ENCODE results near the gene PTN. TPM values are rescaled to one million over a fixed set of nuclear protein-coding genes. Genes with fewer than 3 reads are reported as not detected.
"Not testable (repeated sequence)": the region's sequence is repeated elsewhere in the genome, so short reads cannot be mapped to it uniquely, and the experiment has no call there.

The PTN gene
- total RNA-seq, 2 experiments from 2014 or later = not detected

- ChIA-PET POLR2A (no interaction called here), CTCF (no interaction called here)
- Mint-ChIP-seq H3K27me3 (no peaks in the 10 kb centered on the region), H3K9me3 (peaks cover 4% of the 10 kb centered on the region), H3K4me1 (ENCODE audit: low read depth) (no peaks in the 10 kb centered on the region), H3K27ac (no peak overlapping the region), H3K4me3 (no peak overlapping the region), H3K36me3 (ENCODE audit: low read depth) (no peaks in the 10 kb centered on the region)
- no peak for TF ChIP-seq CTCF (IDR thresholded peaks at IDR 0.05)
- intact Hi-C loops (cut with micrococcal nuclease) = no loop called here
- DNase-seq (no peak), ATAC-seq (no peak)
Measured at GRCh38 chr7:137272249-137272648, 71.3 kb downstream of the PTN start.

- ATAC-seq (no peak), DNase-seq (no peak)
- no peak for TF ChIP-seq CTCF (IDR thresholded peaks at IDR 0.05)
- intact Hi-C loops (cut with micrococcal nuclease) = no loop called here
- CTCF ChIA-PET = no interaction called here
- no peaks in the 10 kb centered on the region for H3K36me3 Mint-ChIP-seq (ENCODE audit: low read depth)
- H3K27me3 Mint-ChIP-seq = no peaks in the 10 kb centered on the region
- POLR2A ChIA-PET = no interaction called here
- no peak overlapping the region for H3K27ac Mint-ChIP-seq
- no peak overlapping the region for H3K4me3 Mint-ChIP-seq
- peaks cover 3% of the 10 kb centered on the region for H3K9me3 Mint-ChIP-seq
- H3K4me1 Mint-ChIP-seq (ENCODE audit: low read depth) = no peaks in the 10 kb centered on the region
Measured at GRCh38 chr7:137269240-137269639, 74.3 kb downstream of the PTN start.

GRCh38 chr7:137268001-137268865, 75.3 kb downstream of the PTN start:
- POLR2A ChIA-PET; DNase-seq; H3K27ac Mint-ChIP-seq; intact Hi-C loops (cut with micrococcal nuclease); H3K4me3 Mint-ChIP-seq; CTCF ChIA-PET; H3K36me3 Mint-ChIP-seq (ENCODE audit: low read depth); H3K9me3 Mint-ChIP-seq; H3K27me3 Mint-ChIP-seq; H3K4me1 Mint-ChIP-seq (ENCODE audit: low read depth); ATAC-seq: not testable (repeated sequence)

GRCh38 chr7:137266764-137267163, 76.8 kb downstream of the PTN start:
- Mint-ChIP-seq H3K9me3 (peaks cover 5% of the 10 kb centered on the region), H3K36me3 (ENCODE audit: low read depth) (no peaks in the 10 kb centered on the region), H3K27ac (no peak overlapping the region), H3K4me1 (ENCODE audit: low read depth) (no peaks in the 10 kb centered on the region), H3K27me3 (no peaks in the 10 kb centered on the region), H3K4me3 (no peak overlapping the region)
- ChIA-PET POLR2A (no interaction called here), CTCF (no interaction called here)
- no peak for DNase-seq
- no peak for ATAC-seq
- intact Hi-C loops (cut with micrococcal nuclease) = no loop called here
- no peak for TF ChIP-seq CTCF (IDR thresholded peaks at IDR 0.05)

GRCh38 chr7:137265480-137265879, 78.1 kb downstream of the PTN start:
- H3K36me3 Mint-ChIP-seq (ENCODE audit: low read depth); H3K27me3 Mint-ChIP-seq; DNase-seq; H3K4me1 Mint-ChIP-seq (ENCODE audit: low read depth); H3K9me3 Mint-ChIP-seq; ATAC-seq; CTCF ChIA-PET; H3K27ac Mint-ChIP-seq; intact Hi-C loops (cut with micrococcal nuclease); H3K4me3 Mint-ChIP-seq: not testable (repeated sequence)
- POLR2A ChIA-PET = interaction anchor here (0.6 kb wide), 1 partner anchor 55 kb away, joined by 5 read pairs; no protein-coding TSS in a partner anchor

GRCh38 chr7:137262599-137262998, 80.9 kb downstream of the PTN start:
- Mint-ChIP-seq H3K4me3 (no peak overlapping the region), H3K36me3 (ENCODE audit: low read depth) (no peaks in the 10 kb centered on the region), H3K27ac (no peak overlapping the region), H3K27me3 (no peaks in the 10 kb centered on the region), H3K9me3 (peaks cover 4% of the 10 kb centered on the region), H3K4me1 (ENCODE audit: low read depth) (no peaks in the 10 kb centered on the region)
- ChIA-PET POLR2A (no interaction called here), CTCF (no interaction called here)
- TF ChIP-seq CTCF (IDR thresholded peaks at IDR 0.05) = no peak
- ATAC-seq (no peak), DNase-seq (no peak)
- intact Hi-C loops (cut with micrococcal nuclease) = no loop called here

Data from activated CD8-positive, alpha-beta T cell treated with anti-CD3 and anti-CD28 coated beads for 36 hours (primary cell).